HG03060 (cell line): Measurements from ENCODE around the gene SAFB.
"Not testable (repeated sequence)": the region's sequence is repeated elsewhere in the genome, so short reads cannot be mapped to it uniquely, and the experiment has no call there.

Source experiments
- ATAC-seq: cut with Tn5 transposase; IDR thresholded peaks from one replicate; pipeline ENCODE4 v1.9.1; 2021; ENCODE audit warnings: low read depth, moderate number of reproducible peaks; ENCODE audit not compliant: unreplicated experiment

Gene SAFB

DNA sequence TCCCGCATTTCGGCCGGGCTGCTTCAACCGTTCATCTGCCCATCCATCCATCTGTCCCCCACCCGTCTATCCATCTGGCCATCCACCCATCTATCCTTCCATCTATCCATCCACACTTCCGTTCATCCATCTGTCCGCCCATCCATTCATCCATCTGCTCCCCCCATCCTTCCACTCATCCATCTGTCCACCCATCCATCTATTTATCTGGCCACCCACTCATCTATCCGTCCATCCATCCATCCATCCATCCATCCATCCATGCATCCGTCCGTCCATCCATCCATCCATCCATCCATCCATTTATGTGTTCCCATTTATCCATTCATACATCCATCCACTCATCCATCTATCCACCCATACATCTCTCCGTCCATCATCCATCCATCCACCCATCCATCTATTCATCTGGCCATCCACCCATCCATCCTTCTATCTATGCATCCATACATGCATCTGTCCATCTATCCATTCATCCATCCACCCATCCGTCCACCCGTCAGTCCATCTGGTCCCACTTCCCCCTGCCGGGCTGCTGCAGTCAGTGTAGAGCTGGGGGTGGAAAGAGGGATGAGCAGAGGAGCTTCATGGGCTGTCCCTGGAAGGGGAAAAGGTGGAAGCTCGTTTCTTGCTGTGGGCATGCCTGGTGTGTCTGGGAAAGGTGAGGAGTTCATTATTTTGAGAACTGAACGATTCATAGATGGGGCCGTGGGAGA, 58.7 kb downstream of the SAFB start:
- no peak for ATAC-seq

DNA sequence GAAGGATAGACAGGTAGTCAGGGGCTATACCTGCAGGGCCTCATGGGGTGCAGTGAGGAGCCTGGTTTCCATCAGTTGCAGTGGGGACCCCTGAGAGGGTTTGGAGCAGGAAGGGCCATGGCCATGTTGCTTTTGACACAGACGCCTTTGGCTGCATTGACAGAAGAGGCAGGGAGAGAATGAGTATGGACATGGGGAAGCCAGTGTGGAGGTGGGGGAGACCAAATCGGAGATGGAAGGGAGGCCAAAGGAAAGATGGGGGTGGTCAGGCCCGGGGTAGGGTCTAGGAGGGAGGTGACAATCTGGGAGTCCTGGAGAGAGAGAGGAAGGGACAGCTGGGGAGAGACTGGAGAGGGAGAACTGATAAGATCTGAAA, 59.2 kb downstream of the SAFB start:
- no peak for ATAC-seq

DNA sequence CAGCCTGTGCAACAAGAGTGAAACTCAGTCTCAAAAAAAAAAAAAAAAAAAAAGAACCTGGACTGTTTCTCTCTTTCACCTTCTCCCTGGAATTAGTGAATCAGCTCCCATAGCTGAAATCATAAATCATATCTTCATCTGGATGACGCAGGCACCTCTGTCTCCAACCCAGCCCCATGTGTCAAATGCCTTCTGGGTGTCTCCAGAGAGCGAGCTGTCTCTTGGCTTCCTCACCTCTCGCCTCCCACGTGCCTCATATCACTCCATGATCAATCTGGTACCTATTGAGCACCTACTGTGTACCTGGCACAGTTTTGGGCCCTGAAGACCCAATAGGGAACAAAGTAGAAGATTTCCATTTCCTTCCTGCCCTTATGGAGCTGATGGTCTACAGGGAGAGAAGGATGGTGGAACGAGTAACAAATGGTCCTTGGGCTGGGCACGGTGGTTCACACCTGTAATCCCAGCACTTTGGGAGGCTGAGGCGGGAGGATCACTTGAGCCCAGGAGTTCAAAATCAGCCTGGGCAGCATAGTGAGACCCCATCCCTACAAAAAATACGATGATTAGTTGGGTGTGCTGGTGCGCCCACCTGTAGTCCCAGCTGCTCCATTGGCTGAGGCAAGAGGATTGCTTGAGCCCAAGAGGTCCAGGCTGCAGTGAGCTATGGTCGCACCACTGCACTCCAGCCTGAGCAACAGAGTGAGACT, 60.4 kb downstream of the SAFB start:
- no peak for ATAC-seq

DNA sequence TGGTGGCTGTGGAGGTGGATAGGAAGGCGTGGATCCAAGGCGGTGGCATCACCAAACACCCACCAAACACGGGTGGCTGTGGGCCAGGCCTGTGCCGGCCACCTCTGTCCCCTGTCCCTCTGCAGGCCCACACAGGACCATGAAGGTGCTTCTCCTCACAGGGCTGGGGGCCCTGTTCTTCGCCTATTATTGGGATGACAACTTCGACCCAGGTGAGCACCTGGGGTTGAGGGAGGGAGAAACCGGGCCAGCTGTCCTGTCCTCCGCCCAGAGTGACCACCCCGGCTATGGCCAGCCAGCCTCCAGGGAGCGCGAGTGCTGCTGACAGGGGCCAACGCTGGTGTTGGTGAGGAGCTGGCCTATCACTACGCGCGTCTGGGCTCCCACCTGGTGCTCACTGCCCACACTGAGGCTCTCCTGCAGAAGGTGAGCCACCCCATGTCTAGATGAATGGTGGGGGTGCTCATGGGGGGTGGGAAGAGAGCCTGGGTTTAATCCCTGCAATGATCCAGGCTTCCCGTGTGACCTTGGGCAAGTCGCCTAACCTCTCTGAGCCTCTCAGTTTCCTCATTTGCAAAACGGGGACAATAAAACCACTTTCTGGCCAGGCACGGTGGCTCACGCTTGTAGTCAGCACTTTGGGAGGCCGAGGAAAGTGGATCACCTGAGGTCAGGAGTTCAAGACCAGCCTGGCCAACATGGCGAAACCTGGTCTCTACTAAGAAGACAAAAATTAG, 62.0 kb downstream of the SAFB start:
- ATAC-seq = no peak

DNA sequence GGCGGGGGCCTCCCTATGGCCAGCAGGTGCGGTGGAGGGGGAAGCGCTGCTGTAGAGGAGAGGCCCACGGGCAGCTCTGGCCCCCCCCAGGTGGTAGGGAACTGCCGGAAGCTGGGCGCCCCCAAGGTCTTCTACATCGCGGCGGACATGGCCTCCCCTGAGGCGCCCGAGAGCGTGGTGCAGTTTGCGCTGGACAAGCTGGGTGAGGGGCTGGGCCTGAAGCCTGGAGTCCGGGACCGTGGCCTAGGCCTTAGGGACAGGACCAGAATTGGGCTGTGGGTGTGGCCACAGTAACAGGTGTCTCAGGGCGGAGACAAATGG, 63.4 kb downstream of the SAFB start:
- ATAC-seq = no peak

DNA sequence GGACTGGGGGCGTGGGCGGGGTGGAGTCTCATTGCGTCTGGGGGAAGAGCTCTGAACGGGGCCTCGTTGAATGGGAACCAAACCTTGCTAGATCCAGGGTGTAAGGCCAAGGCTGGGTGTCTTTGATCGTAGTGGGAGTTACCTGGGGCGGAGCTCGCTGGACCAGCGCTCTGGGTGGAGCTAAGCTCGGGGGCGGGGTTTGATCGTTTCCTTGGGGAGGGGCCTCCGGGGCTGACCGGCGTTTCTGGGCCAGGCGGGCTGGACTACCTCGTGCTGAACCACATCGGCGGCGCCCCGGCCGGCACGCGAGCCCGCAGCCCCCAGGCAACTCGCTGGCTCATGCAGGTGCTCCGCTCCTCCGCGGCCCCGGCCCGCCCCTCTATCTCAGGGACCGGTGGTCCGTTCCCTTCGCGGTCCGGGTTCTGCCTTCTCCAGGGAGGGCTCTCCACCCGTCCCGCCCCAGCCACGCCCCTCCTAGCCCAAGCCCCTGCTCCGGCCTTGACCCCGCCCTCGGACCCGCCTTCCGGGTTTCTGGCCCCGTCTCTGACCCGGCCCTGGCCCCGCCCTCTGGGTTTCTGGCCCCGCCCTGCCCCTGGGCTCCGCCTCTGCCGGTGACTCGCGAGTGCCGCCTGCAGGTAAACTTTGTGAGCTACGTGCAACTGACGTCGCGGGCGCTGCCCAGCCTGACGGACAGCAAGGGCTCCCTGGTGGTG, 63.9 kb downstream of the SAFB start:
- ATAC-seq = peak; percentile 27

DNA sequence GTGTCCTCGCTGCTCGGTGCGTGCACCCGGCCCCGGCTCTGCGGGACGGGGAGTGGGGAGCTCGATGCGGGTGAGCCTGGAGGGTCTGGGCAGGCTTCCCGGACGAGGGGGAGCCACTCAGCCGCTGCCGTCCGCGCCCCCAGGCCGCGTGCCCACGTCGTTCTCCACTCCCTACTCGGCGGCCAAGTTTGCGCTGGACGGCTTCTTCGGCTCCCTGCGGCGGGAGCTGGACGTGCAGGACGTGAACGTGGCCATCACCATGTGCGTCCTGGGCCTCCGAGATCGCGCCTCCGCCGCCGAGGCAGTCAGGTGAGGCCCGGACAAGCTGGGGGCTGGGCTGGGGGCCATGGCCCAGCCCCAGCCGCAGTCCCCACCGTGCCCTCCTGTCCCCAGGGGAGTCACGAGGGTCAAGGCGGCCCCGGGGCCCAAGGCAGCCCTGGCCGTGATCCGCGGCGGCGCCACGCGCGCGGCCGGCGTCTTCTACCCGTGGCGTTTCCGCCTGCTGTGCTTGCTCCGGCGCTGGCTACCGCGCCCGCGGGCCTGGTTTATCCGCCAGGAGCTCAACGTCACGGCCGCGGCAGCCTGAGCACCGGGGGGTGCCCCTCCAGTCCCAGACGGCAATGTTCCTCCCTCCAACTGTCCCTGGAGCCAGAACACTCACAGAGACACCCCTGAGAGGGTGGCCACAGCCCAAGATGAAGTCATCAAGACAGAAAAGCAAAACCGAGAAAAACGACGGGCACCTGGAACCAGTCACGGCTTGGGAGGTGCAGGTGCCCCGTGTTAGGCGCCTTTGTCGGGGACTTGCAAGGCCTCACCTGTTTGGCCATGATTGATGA, 64.7 kb downstream of the SAFB start:
- ATAC-seq = no peak

DNA sequence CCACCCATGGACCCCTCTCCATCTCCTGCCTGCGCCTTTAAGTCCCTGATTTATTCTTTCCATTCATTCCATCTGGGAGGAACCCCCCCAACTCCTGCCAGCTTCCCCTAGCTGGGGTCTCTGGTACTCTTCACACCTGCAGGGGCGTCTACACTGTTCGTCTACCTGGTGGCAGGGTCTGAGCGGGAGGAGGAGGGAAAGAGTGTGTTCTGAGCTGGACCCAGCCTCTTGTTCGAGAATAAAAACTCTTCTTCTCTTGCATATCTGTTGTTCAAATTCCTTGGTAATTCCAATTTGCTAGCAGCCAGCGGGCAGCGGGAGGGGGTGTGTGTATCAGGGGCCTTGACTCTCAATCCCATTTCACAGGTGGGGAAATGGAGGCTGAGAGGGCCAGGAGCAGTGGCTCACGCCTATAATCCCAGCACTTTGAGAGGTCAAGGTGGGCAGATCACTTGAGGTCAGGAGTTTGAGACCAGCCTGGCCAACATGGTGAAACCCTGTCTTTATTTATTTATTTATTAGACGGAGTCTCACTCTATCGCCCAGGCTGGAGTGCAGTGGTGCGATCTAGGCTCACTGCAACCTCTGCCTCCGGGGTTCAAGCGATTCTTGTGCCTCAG, 65.5 kb downstream of the SAFB start:
- ATAC-seq = not testable (repeated sequence)

DNA sequence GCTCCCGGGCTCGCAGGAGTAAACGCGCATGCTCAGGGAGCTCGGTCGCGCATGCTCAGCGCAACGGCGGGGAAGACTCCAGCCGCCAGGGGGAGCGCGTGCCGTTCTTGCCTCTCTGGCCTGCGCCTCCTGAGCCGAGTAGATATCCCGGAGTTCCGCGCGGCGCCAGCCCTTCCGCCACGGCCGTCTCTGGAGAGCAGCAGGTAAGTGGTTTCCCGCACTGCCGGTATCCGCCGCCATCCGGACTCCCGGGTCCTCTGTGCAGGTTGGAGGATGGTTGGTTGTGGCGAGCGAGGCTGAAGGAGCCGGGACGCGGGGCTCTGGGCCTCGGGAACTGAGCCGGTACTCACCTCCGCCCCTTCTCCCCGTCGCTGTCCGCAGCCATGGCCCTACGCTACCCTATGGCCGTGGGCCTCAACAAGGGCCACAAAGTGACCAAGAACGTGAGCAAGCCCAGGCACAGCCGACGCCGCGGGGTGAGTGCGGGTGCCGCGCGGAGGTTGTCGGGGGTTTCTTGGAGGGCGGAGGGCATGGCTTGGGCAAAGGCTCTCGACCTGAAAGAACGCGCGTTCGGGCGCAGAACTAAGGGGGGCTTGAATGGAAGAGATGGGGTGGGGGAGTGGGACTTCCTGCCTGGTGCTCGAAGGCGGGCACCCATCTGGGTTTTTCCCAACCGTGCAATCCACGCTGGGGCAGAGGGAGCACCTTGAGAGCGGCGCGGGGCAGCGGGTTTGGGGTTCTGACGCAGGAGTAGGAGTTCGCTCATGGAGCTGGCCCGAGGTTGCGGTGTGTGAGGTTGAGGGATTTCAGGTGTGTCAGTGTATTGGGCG, 67.5 kb downstream of the SAFB start, which contains the start of gene RPL36:
Gene RPL36, plus strand, starts transcription at position 171 of the 830 bp plus-strand sequence. Its CDS starts 213 bp downstream, at position 384.
- ATAC-seq = no peak

DNA sequence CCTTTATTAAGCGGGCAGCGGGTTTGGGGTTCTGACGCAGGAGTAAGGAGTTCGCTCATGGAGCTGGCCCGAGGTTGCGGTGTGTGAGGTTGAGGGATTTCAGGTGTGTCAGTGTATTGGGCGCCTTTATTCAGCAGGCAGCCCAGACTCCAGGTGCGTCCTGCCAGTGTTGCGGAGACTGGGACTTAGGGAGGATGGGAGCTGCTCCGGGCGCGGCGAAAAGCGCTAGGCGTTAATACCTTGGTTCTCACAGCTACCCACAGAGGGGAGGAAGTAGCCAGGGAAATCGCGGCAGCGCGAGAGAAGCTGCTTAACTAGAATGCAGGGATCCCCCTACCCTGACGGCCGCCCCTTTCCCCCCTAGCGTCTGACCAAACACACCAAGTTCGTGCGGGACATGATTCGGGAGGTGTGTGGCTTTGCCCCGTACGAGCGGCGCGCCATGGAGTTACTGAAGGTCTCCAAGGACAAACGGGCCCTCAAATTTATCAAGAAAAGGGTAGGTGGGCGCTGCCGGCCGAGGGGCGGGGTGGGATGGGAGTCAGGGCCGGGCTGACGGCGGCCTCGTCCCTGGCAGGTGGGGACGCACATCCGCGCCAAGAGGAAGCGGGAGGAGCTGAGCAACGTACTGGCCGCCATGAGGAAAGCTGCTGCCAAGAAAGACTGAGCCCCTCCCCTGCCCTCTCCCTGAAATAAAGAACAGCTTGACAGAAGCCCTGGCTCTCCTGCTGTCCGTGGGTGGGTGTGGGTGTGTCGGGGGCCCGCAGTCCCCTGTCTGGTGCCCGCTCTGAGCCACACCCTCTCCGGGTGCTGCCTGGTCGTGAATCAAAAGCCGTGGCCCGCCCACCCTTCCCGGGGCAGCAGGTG, 68.3 kb downstream of the SAFB start:
- ATAC-seq = no peak

DNA sequence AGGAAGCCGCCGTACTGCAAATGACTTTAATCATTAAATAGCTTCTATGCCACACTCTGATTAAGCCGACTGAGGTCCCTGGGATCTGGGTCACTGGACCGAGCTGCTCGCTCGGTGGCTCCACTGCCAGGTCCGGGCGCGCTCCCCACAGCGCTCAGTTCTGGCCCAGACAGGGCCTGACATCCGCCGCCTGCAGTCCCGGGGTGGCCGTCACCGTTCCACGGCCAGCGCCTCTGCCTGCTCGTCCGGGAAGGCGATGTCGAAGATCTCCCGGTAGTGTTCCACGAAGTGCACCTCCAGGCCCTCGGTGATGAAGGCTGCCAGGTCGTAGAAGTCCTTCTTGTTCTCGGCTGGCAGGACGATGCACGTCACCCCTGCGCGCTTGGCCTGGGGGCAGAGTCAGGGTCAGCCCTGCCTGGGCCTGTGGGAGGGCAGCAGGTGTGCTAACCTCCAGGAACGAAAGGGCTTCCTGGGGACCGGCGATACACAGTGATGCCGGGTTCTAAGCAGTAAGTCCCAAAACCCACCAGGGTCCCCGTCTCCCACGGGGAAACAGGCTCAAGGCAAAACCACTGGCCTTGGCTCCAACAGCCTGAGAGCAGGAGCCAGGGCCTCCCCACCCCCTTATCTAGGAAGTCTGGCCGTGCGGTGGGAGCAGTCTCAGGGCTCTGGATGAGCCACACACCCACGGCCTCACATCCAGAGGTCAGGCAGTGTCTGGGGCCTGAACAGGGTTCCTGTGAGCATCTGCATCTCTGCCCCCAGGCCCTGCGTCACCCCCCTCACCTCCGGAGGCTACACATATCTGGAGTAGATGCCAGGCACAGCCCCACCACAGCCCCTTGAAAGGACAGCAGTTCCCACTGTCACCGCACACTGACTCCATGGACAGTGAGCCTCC, 69.2 kb downstream of the SAFB start:
- ATAC-seq = no peak

DNA sequence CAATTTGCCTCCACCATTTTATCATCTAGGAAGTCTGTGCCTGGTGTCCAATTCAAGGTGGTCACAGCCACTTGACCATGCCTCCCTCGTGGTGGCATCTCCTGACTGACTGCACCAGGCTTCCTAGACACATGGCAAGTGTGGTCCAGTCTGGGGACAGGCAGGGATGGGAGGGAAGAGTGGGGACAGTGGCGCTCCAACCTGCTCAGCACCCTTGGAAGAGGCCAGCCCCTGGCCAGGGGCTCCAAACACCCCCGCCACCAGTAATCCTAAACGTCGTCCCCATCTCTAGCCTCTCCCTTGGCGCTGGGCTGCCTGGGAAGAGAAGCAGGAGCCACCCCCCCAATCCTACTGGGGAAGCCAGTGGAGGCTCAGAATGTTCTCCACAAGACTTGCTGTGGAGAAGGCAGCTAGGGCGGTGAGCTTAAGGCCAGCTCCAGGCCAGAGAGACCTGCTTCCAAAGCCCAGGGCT, 69.9 kb downstream of the SAFB start:
- ATAC-seq = no peak

DNA sequence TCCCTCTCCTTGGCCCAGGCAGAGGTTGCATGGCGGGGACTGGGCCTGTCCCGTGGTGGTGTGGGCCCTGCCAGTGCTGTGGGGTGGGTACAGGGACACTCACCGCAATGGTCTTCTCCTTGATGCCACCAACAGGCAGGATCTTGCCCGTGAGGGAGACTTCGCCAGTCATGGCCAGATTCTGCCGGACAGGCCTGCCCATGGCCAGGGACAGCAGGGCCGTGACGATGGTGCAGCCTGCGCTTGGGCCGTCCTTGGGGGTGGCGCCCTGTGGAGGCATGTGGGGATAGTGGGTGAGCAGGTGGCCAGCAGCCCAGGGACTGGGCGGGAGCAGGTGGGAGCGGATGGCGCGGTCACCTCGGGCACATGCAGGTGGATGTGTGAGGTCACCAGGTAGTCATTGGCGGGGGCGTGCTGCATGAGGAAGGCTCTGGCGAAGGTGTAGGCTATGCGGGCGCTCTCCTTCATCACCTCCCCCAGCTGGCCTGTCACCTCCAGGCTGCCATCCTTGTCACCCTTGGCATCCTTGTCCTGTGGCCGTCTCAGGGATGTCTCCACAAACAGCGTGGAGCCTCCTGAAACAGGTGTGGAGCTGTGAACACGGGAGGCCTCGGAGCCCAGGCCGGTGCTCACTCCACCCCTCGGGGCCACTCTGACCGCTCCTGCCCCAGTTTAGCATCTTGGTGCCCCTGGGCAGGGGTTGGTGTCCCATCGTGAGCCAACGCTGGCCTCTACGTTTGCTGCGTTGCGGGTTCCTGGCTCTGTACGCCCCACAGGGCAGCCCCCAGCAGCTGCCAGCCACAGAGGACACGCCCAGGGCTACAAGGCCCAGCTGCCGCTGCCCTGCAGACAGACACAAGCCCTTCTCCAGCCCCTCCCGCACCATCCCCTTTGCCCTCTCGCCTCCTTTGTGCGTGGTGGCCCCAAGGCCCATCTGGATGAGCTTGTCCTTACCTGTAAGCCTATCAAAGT, 70.6 kb downstream of the SAFB start:
- ATAC-seq = no peak

DNA sequence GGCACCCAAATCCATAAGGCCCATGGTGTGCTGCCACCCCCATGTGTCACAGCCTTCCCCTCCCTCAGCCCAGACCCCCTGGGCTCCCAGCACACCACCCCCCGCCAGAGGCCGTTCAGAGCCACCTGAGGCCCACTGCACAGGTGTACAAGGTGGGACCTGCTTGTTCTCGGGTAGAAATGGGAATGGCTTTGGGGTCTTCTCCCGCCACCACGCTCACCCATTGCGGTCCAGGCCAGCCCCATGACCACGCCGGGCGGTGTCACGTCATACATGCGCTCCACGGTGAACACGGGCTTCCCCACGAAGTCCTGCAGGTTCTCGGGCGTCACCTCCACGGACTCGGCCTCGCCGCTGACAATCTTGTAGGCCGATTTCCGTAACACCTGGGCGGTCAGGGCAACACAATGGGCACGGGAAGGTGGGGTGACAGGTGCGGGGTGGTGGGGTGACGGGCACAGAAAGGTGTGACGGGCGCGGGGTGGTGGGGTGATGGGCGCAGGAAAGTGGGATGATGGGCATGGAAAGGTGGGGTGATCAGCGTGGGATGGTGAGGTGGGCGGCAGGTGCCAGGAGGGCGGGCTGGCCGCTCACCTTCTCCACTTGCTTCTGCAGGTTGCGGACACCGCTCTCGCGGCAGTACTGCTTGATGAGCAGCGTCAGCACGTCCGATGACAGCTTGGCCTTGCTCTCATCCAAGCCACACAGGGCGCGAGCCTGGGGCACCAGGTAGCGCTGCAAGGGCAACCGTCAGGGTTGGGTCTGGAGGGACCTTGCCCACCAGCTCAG, 71.5 kb downstream of the SAFB start:
- ATAC-seq = no peak
